GM19099 (cell line): ENCODE measurements around the gene CEPT1.

Experiments used
- POLR2A ChIP-seq: IDR thresholded peaks from 3 replicates; pipeline ENCODE4 v1.6.1; 2011; ENCODE audit warnings: low read depth; ENCODE audit not compliant: insufficient read length; ENCODE audit errors: extremely low read depth

The CEPT1 gene

DNA sequence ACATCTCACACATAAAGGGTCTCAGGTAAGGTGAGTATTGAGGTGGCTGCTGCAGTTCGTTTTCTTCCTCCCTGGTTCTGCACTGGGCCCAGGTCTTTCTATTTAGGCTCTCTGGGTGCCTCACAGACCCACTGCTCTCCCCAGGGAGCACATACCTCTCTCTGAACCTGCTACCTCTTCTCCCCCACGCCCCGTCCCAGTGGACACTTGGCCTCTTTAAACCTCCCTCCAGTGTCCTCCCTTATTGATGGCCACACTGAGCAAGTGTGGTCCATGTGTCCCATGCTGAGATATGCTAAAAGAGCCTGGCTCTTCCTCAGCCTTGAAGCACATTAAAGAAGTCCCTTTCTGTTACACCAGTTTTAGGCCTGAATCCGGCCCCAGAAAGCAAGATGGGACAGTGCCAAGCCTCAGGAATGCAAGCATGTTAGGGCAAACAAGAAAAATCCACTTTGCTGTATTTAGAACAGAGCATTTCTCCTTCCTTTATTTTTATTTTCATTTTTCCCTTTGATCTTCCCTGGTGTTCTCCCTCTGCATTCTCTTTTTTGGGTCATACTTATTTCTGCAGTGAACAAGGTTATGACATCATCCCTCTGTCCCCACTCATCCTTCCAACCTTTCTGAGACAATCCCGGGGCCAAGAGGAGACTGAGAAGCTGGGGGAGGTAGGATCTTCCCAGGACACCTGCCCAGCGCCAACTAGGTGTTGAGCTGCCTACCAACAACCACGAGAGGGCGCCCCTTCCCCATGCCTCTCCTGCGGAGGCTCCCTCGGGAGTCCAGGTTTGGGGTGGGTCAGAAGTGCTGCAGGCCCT lies 82.5 kb downstream of the CEPT1 start:
- no peak for TF ChIP-seq POLR2A

DNA sequence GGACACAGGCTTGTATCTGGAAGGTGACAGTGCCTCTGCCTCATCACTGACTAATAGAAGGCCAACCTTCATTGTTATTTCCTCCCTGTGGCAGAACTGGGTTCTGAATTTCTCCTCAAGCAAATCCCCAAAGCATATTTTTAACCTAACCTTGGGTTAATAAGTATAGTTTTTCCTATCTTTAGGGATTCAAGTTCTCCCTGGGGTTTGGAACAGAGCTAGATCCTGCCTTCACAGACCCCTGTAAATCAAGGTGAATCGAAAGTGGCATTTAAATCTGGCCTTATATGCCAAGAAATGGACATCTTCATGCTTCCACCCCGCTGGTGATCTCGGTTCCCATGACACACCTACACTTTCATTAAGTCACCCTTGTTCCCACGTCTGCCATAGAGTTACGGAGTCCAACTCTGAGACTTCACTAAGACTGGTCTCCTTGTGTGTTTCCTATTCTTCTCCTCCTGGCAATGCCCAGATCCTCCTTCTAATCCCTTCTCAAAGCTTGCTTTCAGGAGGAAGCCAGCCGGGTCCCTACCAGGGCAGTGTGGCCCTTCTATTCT lies 83.2 kb downstream of the CEPT1 start:
- no peak for TF ChIP-seq POLR2A

DNA sequence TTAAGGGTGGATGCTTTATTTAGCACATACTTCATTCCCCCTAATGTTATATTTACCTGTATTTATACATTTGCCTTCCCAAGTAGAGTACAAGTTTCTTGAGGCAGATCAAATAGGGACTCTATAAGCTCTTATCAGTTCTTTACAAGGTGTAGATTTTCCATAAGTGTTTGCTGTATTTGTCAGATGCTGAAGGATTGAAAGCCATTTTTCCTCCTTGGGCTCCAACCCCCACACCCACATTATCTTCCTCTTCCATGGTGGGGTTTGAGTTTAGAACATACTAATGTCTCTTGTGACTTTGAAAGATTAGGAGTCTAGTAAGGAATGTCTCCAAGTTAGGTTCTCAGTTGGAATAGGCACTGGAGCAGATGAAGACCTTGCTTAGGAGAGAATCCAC lies 85.1 kb downstream of the CEPT1 start:
- no peak for TF ChIP-seq POLR2A

DNA sequence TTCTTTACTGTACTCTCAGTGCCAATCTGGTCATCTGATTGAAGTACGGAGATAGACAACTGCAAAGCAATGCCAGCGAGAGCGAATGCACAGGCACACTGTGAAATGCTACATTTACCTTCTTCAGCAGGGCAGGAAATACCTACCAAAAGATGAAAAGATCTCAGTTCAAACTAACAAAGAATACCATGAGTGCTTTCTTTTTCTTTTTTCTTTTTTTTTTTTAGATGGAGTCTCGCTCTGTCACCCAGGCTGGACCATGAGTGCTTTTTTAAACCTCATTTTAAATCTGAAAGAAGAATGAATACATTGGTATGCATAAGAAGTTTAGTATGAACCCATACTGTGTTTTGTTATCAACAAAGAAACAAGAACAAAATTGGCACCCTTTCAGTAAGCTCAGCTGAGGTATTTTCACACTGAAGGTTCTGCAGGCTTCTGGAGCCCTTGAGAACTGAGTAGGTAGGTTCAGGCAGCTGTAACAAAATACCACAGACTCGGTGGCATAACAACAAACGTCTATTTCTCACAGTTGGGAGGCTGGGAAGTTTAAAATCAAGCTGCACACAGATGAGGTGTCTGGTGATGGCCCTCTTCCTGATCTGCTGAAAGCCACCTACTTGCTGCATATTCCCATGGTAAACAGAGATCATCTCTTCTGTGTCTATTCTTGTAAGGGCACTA lies 85.8 kb downstream of the CEPT1 start:
- TF ChIP-seq POLR2A = no peak

DNA sequence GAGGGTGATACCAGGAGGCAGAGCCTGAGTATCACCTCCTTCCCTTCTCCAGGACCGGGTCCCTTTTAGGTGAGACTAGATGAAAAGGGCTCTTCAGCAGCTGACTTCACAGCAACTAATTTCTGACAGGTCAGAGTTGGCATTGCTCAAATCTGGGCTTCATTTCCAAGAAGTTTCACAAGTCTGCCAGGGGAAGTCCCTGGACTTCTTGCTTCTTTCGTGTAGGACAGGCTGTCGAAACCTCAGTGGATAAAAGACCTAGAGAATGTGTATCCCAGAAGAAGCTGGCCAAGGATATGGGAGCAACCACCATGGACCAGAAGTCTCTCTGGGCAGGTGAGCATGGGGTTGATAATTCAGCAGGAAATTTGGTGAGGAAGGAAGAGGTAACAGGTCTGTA lies 87.4 kb downstream of the CEPT1 start, which contains the start of gene CHI3L2:
Gene CHI3L2, plus strand, starts transcription at position 280 of the 400 bp plus-strand sequence. Its CDS starts 17 bp downstream, at position 297.
- no peak for TF ChIP-seq POLR2A

DNA sequence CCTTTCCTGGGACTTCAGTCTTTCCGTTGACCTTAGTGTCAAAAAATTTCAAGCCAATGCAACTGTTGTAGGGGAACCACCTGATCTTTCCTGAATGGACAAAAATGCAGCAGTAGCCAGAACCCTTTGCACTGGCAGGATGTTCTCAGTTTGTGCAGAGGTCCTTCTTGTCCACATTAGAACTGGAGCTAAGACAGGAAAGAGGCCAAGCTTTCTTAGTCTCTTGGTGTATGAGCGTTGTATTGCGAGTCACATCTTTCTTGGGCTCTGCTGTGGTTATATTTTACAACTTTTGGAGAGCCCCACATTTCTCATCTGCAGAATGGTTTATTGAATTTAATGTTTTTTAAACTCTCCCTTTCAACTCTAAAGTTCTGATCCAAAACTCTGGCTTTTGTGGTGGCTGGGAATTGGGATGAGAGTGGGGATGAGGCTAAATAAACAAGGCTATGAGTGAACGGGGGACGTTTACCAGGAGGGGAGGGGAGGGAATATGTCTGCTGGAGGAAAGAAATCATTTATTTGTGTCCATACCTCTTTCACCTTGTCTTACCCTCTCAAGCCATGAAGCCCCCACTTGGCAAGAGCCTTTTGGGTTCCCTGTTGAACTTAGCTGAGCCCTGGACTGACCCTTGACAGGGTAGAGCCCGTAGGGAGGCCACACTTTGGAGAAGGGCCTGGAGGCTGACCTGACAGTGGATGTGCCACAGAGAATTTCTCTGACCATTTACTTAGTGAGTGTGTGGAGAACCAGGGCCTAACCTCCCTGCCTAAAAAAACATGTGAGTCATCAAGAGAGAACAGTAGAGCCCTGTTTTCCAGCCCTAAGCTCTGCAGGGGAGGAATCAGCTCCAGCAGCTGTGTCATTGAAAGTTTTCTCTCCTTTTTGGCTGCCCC lies 88.1 kb downstream of the CEPT1 start:
- TF ChIP-seq POLR2A = no peak

DNA sequence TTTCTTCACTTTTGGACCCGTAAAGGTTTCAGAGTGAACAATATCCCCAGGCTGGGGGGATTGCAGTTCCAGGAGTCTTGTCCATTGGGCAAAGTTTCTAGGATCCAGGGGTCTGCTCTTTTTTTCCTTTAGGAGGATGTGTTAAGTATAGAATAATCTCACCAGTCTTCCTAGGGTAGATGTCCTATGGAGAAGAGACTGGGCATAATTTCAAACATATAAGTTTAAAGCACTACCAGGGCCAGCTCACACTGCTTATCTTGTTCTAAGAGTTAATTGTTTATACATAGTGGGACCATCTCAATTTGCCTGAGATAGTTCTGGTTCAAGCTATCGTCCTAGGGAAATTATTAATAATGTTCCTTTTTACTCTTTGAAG lies 88.7 kb downstream of the CEPT1 start:
- no peak for TF ChIP-seq POLR2A

DNA sequence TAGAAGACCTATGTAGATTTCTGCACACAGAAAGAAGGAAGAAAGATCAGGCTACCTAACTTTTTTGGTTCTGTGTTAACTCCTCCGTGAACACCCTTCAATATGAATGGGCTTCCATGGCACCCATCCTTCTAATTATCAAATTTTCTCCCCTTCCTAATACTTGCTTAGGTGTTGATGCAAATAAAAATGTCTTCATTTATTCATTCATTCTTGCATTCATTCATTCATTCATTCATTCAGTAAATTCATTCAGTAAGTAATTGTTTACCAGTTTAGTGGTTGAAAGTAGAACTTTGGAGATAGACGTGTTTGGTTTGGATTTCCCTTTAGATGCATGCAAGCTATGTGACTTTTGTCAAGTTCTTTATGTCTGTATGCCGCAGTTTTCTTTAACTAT lies 92.1 kb downstream of the CEPT1 start:
- TF ChIP-seq POLR2A = no peak

DNA sequence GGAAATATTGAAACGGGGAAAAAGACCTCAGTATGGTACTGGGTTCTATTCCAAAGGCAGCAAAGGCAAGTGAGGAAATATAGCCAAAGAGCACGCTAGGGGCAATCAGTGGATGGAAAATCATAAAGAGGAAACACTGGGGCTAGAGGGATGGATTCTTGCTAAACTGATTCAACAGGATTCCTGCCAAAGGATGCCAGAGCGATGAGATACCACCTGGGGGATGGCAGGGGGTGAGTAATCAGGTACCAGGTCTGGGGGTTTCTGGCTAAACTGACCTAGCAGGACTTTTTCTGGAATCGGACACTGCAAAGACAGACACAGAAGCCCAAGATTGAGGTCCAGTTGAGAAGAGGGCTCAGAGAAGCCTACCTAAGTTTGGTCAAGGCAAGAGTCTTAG lies 94.2 kb downstream of the CEPT1 start:
- no peak for TF ChIP-seq POLR2A
